Right lobe of liver (tissue), 6 donors: Measurements from ENCODE around the gene PSMB9. TPM values are rescaled to one million over a fixed set of nuclear protein-coding genes. Genes with fewer than 3 reads are reported as not detected.
A peak's percentile ranks its signal among the peaks of the same experiment; 100 is the strongest.

Source experiments
- ATAC-seq, 4 donors: fragments of 200-7000 bp; cut with Tn5 transposase; one replicate each; pipeline ENCODE4 v1.9.1; 2020; ENCODE audit warnings: mild to moderate bottlenecking in 4 of 4, moderate library complexity in 4 of 4
- DNase-seq, 3 donors: peaks; one replicate each; pipeline ENCODE4 v3.0.0-alpha.2; 2020
- H3K27ac ChIP-seq, 3 donors: fragments of 200-600 bp; one replicate each; pipeline ENCODE4 v1.8.0; 2022
- H3K27me3 ChIP-seq, 2 donors: fragments of 200-600 bp; one replicate each; pipeline ENCODE4 v1.8.0; 2022
- H3K36me3 ChIP-seq, 4 donors: fragments of 200-600 bp; sonication (generic) in 1 of 4; one replicate each; pipeline versions ENCODE4 v1.5.1 to v1.8.0; 2017 to 2022; ENCODE audit warnings: control low read depth in 1 of 4
- H3K4me1 ChIP-seq, 4 donors: fragments of 200-600 bp; sonication (generic) in 1 of 4; one replicate each; pipeline versions ENCODE4 v1.5.1 to v1.8.0; 2017 to 2022; ENCODE audit warnings: control low read depth in 1 of 4
- H3K4me3 ChIP-seq, 3 donors: fragments of 200-600 bp; one replicate each; pipeline ENCODE4 v1.8.0; 2022
- H3K9me3 ChIP-seq, 4 donors: fragments of 200-600 bp; sonication (generic) in 1 of 4; one replicate each; pipeline versions ENCODE4 v1.5.1 to v1.8.0; 2017 to 2022; ENCODE audit warnings: control low read depth in 1 of 4
- CTCF ChIP-seq, 4 donors: fragments of 200-600 bp in 3 of 4; fragments of 450-650 bp in 1 of 4; IDR thresholded peaks; one replicate each; pipeline versions ENCODE4 v1.5.1 to v1.8.0; 2016 to 2022; ENCODE audit warnings: antibody characterized with exemption in 4 of 4, mild to moderate bottlenecking in 2 of 4
- POLR2A ChIP-seq: fragments of 450-650 bp; IDR thresholded peaks from one replicate; pipeline ENCODE4 v1.6.1; 2017; ENCODE audit warnings: antibody characterized with exemption, mild to moderate bottlenecking
- WGBS: methylation state at CpG from one replicate; pipeline ENCODE4 v1.1.6; 2018; ENCODE audit warnings: low coverage, low lambda C conversion rate; ENCODE audit not compliant: insufficient coverage; ENCODE audit errors: missing lambda C conversion rate; 5-methylcytosine and 5-hydroxymethylcytosine counted together
- intact Hi-C, 2 donors: fragments of 100-400 bp; cut with DNase I; formaldehyde crosslinking; loops; one replicate each; pipeline versions ENCODE4 v1.11.2 to v1.14.1; 2022
- total RNA-seq, 6 experiments: library from RNA; depleted of rRNA in 2 of 6; stranded (reverse); fragments of >200 nt in 2 of 6; fragmentation: NEBNext Ultra II Directional in 3 of 6; extraction: Animal tissue kit (Norgen Biotek cat#: 25700) in 3 of 6; gene quantifications; one replicate each; pipeline versions ENCODE4 v1.1.0 to v1.2.4, GENCODE V29; 2016 to 2023
- donor health status: DM: no; HTN: yes; CAD: no.
- donor health status: DM: no; HTN: no; CAD: no.
- donor health status: DM: no; HTN: no; CAD: no.
- donor health status: DM: no; HTN: yes; CAD: no.
- donor health status: DM: no; HTN: yes; CAD: no.

PSMB9 gene
- total RNA-seq, 6 experiments from 2014 or later, result 7.1 to 33.2 (median 18.0) TPM

- Histone ChIP-seq H3K4me1 (no peaks in the 10 kb centered on the region), H3K9me3 (no peaks in the 10 kb centered on the region), H3K4me3 (no peak overlapping the region), H3K27ac (no peak overlapping the region), H3K27me3 (no peaks in the 10 kb centered on the region), H3K36me3 (no peaks in the 10 kb centered on the region)
- TF ChIP-seq POLR2A (no peak), CTCF (IDR thresholded peaks at IDR 0.05) (no peak)
- WGBS, result 61% methylated on average over 5 of the region's 5 CpGs
- intact Hi-C loops, result no loop called here
- DNase-seq (no peak), ATAC-seq (peak in 1 of 4 donors; percentile 56)
These were observed 38.9 kb upstream of the PSMB9 start for GRCh38 chr6:32815115-32815514.

- Histone ChIP-seq H3K4me3 (no peak overlapping the region), H3K9me3 (no peaks in the 10 kb centered on the region), H3K36me3 (no peaks in the 10 kb centered on the region), H3K27me3 (no peaks in the 10 kb centered on the region), H3K27ac (no peak overlapping the region), H3K4me1 (no peaks in the 10 kb centered on the region)
- 75% methylated on average over 2 of the region's 2 CpGs for WGBS
- ATAC-seq, result no peak
- DNase-seq, result no peak
- intact Hi-C loops, result no loop called here
- TF ChIP-seq CTCF (IDR thresholded peaks at IDR 0.05) (no peak), POLR2A (no peak)
These were observed 38.0 kb upstream of the PSMB9 start for GRCh38 chr6:32815996-32816395.

- TF ChIP-seq POLR2A (no peak), CTCF (IDR thresholded peaks at IDR 0.05) (no peak)
- Histone ChIP-seq H3K27ac (no peak within 1 kb of the TSS), H3K4me1 (no peaks in the 10 kb centered on the region), H3K9me3 (no peaks in the 10 kb centered on the region), H3K27me3 (no peaks in the 10 kb centered on the region), H3K4me3 (no peak within 1 kb of the TSS), H3K36me3 (no peaks in the 10 kb centered on the region)
- ATAC-seq (peak in 2 of 4 donors; percentile 57 to 80), DNase-seq (no peak)
- WGBS, result 41% methylated on average over 3 of the region's 3 CpGs
- intact Hi-C loops, result no loop called here
These were observed 37.2 kb upstream of the PSMB9 start, which contains the start of gene HLA-DOB for GRCh38 chr6:32816746-32817204. TSS of gene HLA-DOB (minus strand) at chr6:32817002. CDS start at chr6:32816951, 51 bp downstream.

GRCh38 chr6:32818867-32819266 is 35.1 kb upstream of the PSMB9 start:
- 43% methylated on average over 2 of the region's 2 CpGs for WGBS

More at GRCh38 chr6:32818867-32819266, 35.1 kb upstream of the PSMB9 start:
- no peak overlapping the region for H3K27ac ChIP-seq
- no peaks in the 10 kb centered on the region for H3K9me3 ChIP-seq
- no peaks in the 10 kb centered on the region for H3K4me1 ChIP-seq
- H3K27me3 ChIP-seq, result no peaks in the 10 kb centered on the region
- DNase-seq (no peak), ATAC-seq (no peak)
- H3K36me3 ChIP-seq, result no peaks in the 10 kb centered on the region
- no peak for TF ChIP-seq POLR2A
- no peak for TF ChIP-seq CTCF (IDR thresholded peaks at IDR 0.05)
- H3K4me3 ChIP-seq, result no peak overlapping the region
- intact Hi-C loops, result no loop called here
